ENCODE results near the gene FANCD2. TPM values are rescaled to one million over a fixed set of nuclear protein-coding genes. Genes with fewer than 3 reads are reported as not detected.

FANCD2 gene
- polyA plus RNA-seq, 1 of the 3 experiments (the other 2 are of a cell fraction) = 7.3 TPM

GRCh38 chr3:10093678-10094077 is 67.4 kb downstream of the FANCD2 start:
- ChIA-PET POLR2A (no interaction called here), CTCF (no interaction called here)
- no peak overlapping the region for H2AFZ ChIP-seq (ENCODE audit: low read depth)
- H3K9me2 ChIP-seq = no peaks in the 10 kb centered on the region
- H3K27me3 ChIP-seq (ENCODE audit: insufficient read depth) = no peaks in the 10 kb centered on the region
- no peaks in the 10 kb centered on the region for H3F3A ChIP-seq (replicated peaks; ENCODE audit: insufficient read depth)
- peaks cover 0 to 23% of the 10 kb centered on the region in 2 experiments for H3K36me3 ChIP-seq (replicated peaks in 1 of 2; ENCODE audit: control insufficient read depth in 1 of 2, insufficient read depth in 2 of 2, low read length in 1 of 2)
- DNase-seq = no peak
- no peaks in the 10 kb centered on the region for H4K20me1 ChIP-seq (ENCODE audit: insufficient read depth)
- H3K4me3 ChIP-seq (ENCODE audit: low read depth in 2 of 2, low read length in 1 of 2) = no peak overlapping the region
- H3K9ac ChIP-seq = no peak overlapping the region
- H3K4me1 ChIP-seq (ENCODE audit: control insufficient read depth in 1 of 2, insufficient read depth in 2 of 2, low read depth in 1 of 2, low read length in 1 of 2) = no peaks in the 10 kb centered on the region
- TF ChIP-seq NFIC (IDR thresholded peaks at IDR 0.05; ENCODE audit: borderline replicate concordance) (no peak), FOXJ3 (CRISPR knock-in tag; IDR thresholded peaks at IDR 0.05) (no peak), MEF2A (IDR thresholded peaks at IDR 0.05; ENCODE audit: borderline replicate concordance, low read depth) (no peak), FOXM1 (IDR thresholded peaks at IDR 0.05; ENCODE audit: low read depth) (no peak), ELF1 (IDR thresholded peaks at IDR 0.05) (no peak), REST (IDR thresholded peaks at IDR 0.05; ENCODE audit: low read depth, low read length) (no peak), TAF1 (IDR thresholded peaks at IDR 0.05; ENCODE audit: borderline replicate concordance, low read depth, low read length) (no peak), TEAD4 (IDR thresholded peaks at IDR 0.05; ENCODE audit: borderline replicate concordance, insufficient read depth) (no peak), NRF1 (IDR thresholded peaks at IDR 0.05; ENCODE audit: low read depth, low read length) (no peak), CTCF (IDR thresholded peaks at IDR 0.05) (no peak), RXRA (IDR thresholded peaks at IDR 0.05; ENCODE audit: borderline replicate concordance, low read depth) (no peak), TCF12 (IDR thresholded peaks at IDR 0.05) (no peak), SIN3A (IDR thresholded peaks at IDR 0.05; ENCODE audit: borderline replicate concordance, low read depth, low read length) (no peak), EP300 (IDR thresholded peaks at IDR 0.05; ENCODE audit: borderline replicate concordance in 1 of 2, low read depth in 1 of 2, low read length in 1 of 2) (no peak), ZBTB33 (IDR thresholded peaks at IDR 0.05; ENCODE audit: borderline replicate concordance, low read depth) (no peak), YY1 (IDR thresholded peaks at IDR 0.05; ENCODE audit: low read depth) (no peak), GATA2 (CRISPR knock-in tag; IDR thresholded peaks at IDR 0.05) (no peak), RAD21 (IDR thresholded peaks at IDR 0.05; ENCODE audit: low read length) (no peak), USF2 (IDR thresholded peaks at IDR 0.05; ENCODE audit: borderline replicate concordance, low read depth, low read length) (no peak), CHD2 (IDR thresholded peaks at IDR 0.05; ENCODE audit: low read length, partially characterized antibody) (no peak)
- H3K79me2 ChIP-seq (ENCODE audit: insufficient read depth) = no peaks in the 10 kb centered on the region
- WGBS (ENCODE audit: low lambda C conversion rate) = 100% methylated on average over 3 of the region's 3 CpGs
- H3K9me3 ChIP-seq = no peaks in the 10 kb centered on the region
- no peak overlapping the region for H3K4me2 ChIP-seq
- H3K27ac ChIP-seq (ENCODE audit: low read depth in 2 of 2, low read length in 1 of 2) = no peak overlapping the region
